Mucosa of stomach (tissue), 1 donor: Measurements from ENCODE around the gene STXBP5L.
"Not testable (repeated sequence)": the region's sequence is repeated elsewhere in the genome, so short reads cannot be mapped to it uniquely, and the experiment has no call there.

ENCODE experiments used
- H3K27me3 ChIP-seq: one replicate; pipeline ENCODE4 v1.7.0; 2013; ENCODE audit warnings: mild to moderate bottlenecking, low read length; ENCODE audit not compliant: control insufficient read depth, insufficient read depth
- H3K36me3 ChIP-seq: one replicate; pipeline ENCODE4 v1.7.0; 2013; ENCODE audit warnings: low read length; ENCODE audit not compliant: control insufficient read depth, insufficient read depth
- H3K4me1 ChIP-seq: one replicate; pipeline ENCODE4 v1.7.0; 2013; ENCODE audit warnings: mild to moderate bottlenecking, low read length; ENCODE audit not compliant: control insufficient read depth, insufficient read depth
- H3K4me3 ChIP-seq: one replicate; pipeline ENCODE4 v1.7.0; 2013; ENCODE audit warnings: low read length
- H3K9ac ChIP-seq: one replicate; pipeline ENCODE4 v1.7.0; 2013; ENCODE audit warnings: mild to moderate bottlenecking, low read length, moderate library complexity
- H3K9me3 ChIP-seq: one replicate; pipeline ENCODE4 v1.7.0; 2013; ENCODE audit warnings: mild to moderate bottlenecking, low read length, moderate library complexity; ENCODE audit not compliant: control insufficient read depth
- donor health status: Pancreatic carcinoma.

Gene STXBP5L

DNA sequence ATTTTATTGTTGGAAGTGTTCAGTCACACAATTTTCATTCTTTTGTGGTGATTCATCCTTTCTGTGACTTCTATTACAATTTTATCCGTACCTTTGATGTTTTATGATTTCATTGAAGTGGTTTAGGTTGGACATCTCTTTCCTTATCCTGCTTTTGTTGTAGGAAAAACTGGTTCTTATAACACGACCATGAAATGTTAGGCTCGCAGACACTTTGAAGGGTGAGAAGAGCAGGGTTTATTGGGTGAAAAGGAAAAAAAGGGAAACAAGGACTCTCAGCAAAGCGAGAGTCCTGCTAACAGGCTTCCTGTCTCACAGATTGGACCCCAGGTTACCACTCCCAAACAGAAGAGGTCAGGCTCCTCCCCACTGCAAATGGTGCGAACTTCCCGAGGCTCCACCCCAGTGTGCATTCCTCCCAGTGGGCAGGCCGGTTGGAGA is 257.4 kb downstream of the STXBP5L start:
- Histone ChIP-seq H3K9ac (no peak overlapping the region), H3K36me3 (no peaks in the 10 kb centered on the region), H3K4me3 (no peak overlapping the region), H3K27me3 (no peaks in the 10 kb centered on the region), H3K4me1 (no peaks in the 10 kb centered on the region), H3K9me3 (no peaks in the 10 kb centered on the region)

DNA sequence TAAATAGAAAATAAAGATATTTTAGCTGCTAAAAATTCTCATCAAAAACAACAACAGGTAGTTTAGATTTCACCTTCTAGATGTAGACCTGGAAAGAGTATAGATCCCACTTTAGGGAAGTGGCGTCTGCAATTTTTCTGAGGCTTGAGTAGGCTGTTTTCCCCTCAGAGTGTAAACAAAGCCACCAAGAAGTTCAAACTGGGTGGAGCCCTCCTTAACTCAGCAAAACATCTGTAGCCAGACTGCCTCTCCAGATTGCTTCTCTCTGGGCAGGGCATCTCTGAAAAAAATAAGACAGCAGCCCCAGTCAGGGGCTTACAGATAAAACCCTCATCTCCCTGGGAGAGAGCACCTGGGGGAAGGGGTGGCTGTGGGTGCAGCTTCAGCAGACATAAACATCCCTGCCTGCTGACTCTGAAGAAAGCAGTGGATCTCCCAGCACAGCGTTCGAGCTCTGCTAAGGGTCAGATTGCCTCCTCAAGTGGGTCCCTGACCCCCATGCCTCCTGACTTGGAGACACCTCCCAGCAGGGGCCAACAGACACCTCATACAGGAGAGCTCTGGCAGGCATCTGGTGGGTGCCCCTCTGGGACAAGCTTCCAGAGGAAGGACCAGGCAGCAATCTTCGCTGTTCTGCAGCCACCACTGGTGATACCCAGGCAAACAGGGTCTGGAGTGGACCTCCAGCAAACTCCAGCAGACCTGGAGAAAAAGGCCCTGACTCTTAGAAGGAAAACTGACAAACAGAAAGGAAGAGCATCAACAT is 259.6 kb downstream of the STXBP5L start:
- Histone ChIP-seq H3K4me3 (no peak overlapping the region), H3K9me3 (no peaks in the 10 kb centered on the region), H3K27me3 (no peaks in the 10 kb centered on the region), H3K36me3 (no peaks in the 10 kb centered on the region), H3K9ac (no peak overlapping the region), H3K4me1 (no peaks in the 10 kb centered on the region)

DNA sequence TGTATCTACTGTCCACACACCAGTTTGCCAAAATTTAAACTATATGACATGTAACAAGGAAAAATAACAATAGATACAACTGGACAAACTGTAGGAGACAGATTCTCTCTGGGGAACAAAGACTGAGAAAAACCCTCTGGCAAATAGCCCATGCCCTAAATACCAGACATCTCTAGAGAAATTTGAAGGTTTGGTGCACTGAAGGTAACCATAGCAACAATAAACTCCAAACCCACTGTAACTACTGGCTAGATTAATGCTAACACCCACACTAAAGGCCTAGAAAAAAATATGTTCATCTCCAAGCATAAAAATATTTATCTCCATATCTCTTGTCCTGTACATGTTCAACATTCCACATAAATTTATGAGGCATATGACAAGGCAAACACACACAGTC is 267.1 kb downstream of the STXBP5L start:
- no peaks in the 10 kb centered on the region for H3K36me3 ChIP-seq
- H3K9me3 ChIP-seq, result no peaks in the 10 kb centered on the region
- no peaks in the 10 kb centered on the region for H3K4me1 ChIP-seq
- H3K9ac ChIP-seq, result no peak overlapping the region
- H3K4me3 ChIP-seq, result no peak overlapping the region
- no peaks in the 10 kb centered on the region for H3K27me3 ChIP-seq

DNA sequence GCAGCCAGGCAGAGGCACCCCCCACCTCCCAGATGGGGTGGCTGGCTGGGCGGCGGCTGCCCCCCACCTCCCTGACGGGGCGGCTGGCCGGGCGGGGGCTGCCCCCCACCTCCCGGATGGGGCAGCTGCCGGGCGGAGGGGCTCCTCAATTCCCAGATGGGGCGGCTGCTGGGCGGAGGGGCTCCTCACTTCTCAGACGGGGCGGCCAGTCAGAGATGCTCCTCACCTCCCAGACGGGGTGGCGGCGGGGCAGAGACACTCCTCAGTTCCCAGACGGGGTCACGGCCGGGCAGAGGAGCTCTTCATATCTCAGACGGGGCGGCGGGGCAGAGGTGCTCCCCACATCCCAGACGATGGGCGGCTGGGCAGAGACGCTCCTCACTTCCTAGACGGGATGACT is 282.6 kb downstream of the STXBP5L start:
- not testable (repeated sequence) for H3K27me3 ChIP-seq, H3K4me3 ChIP-seq, H3K4me1 ChIP-seq, H3K36me3 ChIP-seq, H3K9ac ChIP-seq, H3K9me3 ChIP-seq

DNA sequence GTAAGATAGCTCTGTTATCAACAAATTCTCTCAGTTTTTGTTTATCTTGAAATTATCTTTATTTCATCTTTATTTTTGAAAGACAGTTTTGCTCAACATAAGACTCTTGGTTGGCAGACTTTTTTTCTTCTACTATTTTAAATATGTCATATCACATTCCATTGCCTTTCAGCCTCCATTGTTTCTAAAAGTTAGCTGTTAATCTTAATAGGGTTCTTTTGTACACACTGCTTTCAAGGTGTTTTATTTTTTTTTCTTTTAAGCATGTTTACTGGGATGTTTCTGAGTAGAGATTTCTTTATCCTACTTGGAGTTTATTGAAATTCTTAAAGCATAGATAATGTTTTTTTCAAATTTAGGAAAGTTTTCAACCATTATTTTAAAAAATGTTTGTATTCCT is 294.6 kb downstream of the STXBP5L start:
- Histone ChIP-seq H3K9me3 (no peaks in the 10 kb centered on the region), H3K4me3 (no peak overlapping the region), H3K27me3 (no peaks in the 10 kb centered on the region), H3K4me1 (no peaks in the 10 kb centered on the region), H3K36me3 (no peaks in the 10 kb centered on the region), H3K9ac (no peak overlapping the region)

DNA sequence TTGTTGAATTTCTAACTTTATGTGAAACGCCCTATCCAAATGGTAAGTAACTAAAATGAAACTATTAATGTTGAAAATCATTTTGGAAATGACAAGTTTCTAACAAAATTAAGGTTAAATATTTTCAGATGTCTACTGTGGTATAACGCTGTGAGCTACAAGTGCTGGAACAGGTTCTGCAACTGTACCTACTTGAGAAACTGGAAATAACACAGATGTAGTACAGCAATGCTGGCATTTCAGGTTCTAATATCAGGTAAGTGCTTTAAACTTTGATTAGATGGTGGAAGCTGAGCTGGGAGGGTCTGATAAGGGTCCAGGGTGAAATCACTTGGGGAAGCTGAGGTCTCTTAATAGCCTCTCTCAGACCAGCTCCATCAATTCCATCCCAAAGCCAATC is 315.1 kb downstream of the STXBP5L start:
- Histone ChIP-seq H3K27me3 (no peaks in the 10 kb centered on the region), H3K36me3 (no peaks in the 10 kb centered on the region), H3K9ac (no peak overlapping the region), H3K9me3 (no peaks in the 10 kb centered on the region), H3K4me1 (no peaks in the 10 kb centered on the region), H3K4me3 (no peak overlapping the region)

DNA sequence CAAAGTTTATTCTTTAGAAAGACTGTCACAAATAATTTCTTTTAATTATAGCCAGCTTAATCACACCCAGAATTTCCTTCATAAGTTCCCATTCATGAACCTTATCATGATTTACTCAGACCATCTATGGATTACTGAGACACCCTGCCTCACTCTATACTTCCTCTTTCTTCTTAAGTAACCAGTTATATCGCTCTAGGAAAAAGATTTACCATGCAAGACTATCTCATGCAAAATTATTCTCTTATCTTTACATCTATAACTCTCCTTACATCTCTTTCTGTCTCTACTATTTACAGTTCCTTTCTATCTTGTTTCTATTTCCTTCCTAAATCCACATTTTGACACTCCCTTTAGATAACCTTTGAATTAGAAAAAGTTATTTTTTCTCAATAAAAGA is 321.0 kb downstream of the STXBP5L start:
- Histone ChIP-seq H3K9me3 (no peaks in the 10 kb centered on the region), H3K4me1 (no peaks in the 10 kb centered on the region), H3K9ac (no peak overlapping the region), H3K27me3 (no peaks in the 10 kb centered on the region), H3K36me3 (no peaks in the 10 kb centered on the region), H3K4me3 (no peak overlapping the region)

DNA sequence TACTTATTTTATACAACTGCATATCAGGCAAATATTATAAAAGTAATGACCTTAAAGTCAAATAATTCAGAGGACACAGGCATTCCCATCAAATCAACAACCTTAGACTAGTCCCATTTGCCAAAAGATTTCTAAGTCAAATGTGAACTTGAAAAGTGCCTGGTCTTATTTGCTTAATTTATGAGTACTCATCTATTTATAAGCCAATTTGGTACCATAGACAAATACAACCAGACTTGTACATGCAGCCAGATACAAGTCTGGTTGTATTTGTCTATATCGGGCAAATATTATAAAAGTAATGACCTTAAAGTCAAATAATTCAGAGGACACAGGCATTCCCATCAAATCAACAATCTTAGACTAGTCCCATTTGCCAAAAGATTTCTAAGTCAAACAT is 322.2 kb downstream of the STXBP5L start:
- H3K9me3 ChIP-seq, H3K27me3 ChIP-seq, H3K36me3 ChIP-seq, H3K9ac ChIP-seq, H3K4me1 ChIP-seq, H3K4me3 ChIP-seq: not testable (repeated sequence)

DNA sequence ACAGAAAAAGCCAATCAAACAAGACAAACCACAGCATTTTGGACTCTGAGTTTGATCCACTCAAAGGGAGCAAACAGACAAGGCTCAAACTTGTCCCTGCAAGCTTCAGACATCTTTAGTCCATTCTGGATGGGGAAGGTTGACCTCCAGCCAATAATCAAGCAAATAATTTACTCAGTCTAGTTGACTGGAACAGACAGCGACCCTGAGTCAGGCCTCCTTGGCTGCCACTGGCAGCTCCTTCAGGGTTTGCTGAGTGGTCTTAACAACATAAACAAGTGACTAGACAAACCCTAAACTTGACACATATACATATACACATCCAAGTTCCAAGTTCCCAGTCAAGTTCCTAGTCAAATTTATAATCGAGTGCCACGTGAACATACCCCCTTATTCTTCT is 323.9 kb downstream of the STXBP5L start:
- H3K36me3 ChIP-seq, result no peaks in the 10 kb centered on the region
- no peaks in the 10 kb centered on the region for H3K4me1 ChIP-seq
- H3K9ac ChIP-seq, result no peak overlapping the region
- H3K9me3 ChIP-seq, result no peaks in the 10 kb centered on the region
- H3K4me3 ChIP-seq, result no peak overlapping the region
- H3K27me3 ChIP-seq, result no peaks in the 10 kb centered on the region

DNA sequence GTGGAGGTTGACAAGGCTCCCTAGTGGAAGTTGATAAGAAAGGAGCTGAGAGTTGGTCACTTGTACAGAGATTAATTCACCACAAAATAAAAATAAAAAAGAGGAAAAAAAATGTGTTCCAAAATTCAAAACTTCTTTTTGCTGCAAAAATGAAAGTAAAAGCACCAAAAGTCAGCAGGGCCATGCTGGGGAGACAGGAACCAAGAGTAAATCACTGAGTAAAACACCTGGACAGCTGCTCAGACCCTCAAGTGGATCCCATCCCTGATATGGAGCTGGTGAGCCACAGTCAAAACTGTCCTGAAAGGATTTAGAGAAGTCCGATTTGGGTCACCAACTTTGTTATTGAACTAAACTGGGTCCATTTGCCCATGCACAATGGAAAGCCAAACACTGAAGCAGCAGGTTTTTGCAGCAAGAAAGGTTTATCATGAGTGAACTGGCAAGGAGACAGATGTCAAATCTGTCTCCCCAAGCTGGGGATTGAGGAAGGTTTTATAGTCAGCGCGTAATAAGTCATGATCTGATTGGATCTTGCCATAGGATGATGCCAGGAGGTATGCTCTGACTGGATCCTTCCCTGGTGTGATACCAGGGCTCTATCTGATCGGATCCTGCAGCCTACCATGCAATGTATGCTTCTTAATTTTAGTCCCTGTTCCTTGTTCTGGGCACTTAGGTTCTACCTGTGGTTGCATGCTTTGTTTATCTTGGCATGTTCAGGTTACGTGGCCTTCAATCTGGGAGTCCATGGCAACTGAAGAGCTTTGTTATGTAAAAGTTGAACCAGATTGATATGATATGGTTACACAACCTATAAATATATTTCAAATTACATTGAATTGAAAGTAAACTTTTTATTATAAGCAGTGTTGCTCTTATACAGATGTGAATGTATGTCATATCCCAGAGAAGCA is 324.6 kb downstream of the STXBP5L start:
- Histone ChIP-seq H3K27me3 (no peaks in the 10 kb centered on the region), H3K9ac (no peak overlapping the region), H3K36me3 (no peaks in the 10 kb centered on the region), H3K4me3 (no peak overlapping the region), H3K4me1 (no peaks in the 10 kb centered on the region), H3K9me3 (no peaks in the 10 kb centered on the region)

DNA sequence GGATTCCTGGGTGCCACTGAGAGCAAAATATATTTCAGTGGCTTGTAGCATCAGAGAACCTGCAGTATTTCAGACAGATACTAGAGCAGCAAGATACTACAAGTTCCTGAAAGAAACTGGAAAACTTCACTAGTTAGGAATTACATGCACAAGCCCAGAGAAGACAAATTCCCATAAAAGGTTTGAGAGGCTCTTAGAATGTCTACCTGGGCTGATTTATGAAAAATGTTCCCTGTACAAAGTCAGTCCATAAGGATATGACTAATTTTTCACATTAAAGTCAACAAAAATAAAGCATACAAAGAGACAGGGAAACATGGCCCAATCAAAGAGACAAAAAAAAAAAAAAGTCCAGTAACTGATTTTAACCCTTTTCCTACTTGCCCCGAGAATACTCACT is 335.2 kb downstream of the STXBP5L start:
- H3K4me3 ChIP-seq, result no peak overlapping the region
- no peaks in the 10 kb centered on the region for H3K36me3 ChIP-seq
- H3K4me1 ChIP-seq, result peaks cover 3% of the 10 kb centered on the region
- H3K9ac ChIP-seq, result no peak overlapping the region
- no peaks in the 10 kb centered on the region for H3K9me3 ChIP-seq
- H3K27me3 ChIP-seq, result no peaks in the 10 kb centered on the region

DNA sequence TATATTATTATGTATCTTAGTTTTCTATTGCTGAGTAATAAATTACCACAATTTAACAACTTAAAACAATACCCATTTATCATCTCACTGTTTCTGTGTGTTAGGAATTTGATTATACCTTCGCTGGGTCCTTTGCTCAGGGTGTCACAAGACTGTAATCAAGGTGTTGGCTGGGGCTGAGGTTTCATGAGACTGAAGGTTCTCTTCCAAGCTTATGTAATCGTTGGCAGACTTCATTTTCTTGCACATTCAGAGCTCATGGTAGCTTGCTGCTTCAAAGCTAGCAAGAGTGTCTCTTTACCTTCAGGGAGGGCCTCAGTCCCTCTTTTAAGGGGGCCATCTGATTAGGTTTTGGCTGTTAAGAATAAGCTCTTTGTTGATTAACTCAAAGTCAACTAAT is 344.7 kb downstream of the STXBP5L start:
- Histone ChIP-seq H3K9ac (no peak overlapping the region), H3K27me3 (no peaks in the 10 kb centered on the region), H3K4me1 (no peaks in the 10 kb centered on the region), H3K36me3 (no peaks in the 10 kb centered on the region), H3K4me3 (no peak overlapping the region), H3K9me3 (no peaks in the 10 kb centered on the region)
